22Rv1 (cell line): ENCODE measurements around the gene PIGX.

Experiments
- H3K27ac ChIP-seq: fragments of 450-650 bp; 2 replicates; pipeline ENCODE4 v1.5.1; 2017
- ZFX ChIP-seq: fragments of 450-650 bp; IDR thresholded peaks from 2 replicates; pipeline ENCODE4 v1.6.1; 2017; ENCODE audit warnings: antibody characterized with exemption, borderline replicate concordance
- TF ChIP-seq, protein P1 (sequence below): fragments of 450-650 bp; IDR thresholded peaks from 2 replicates; pipeline ENCODE4 v1.5.1; 2017; ENCODE audit warnings: mild to moderate bottlenecking

PIGX gene

DNA sequence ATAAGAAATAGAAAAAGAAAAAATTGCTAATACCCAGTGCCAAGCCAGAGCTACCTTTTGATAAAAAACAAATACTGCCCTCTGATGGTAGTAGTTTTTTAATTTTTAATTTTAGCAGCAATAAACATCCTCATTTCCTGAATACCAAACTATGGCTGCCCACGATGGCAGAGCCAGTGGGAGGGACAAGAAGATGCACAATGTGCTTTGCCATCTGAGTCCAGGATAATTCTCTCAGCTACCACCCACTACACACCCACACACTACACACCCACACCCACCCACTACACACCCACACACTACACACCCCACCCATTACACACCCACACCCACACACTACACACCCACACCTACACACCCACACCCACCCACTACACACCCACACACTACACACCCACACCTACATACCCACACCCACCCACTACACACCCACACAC is 18.0 kb upstream of the PIGX start:
- H3K27ac ChIP-seq, result no peak overlapping the region

DNA sequence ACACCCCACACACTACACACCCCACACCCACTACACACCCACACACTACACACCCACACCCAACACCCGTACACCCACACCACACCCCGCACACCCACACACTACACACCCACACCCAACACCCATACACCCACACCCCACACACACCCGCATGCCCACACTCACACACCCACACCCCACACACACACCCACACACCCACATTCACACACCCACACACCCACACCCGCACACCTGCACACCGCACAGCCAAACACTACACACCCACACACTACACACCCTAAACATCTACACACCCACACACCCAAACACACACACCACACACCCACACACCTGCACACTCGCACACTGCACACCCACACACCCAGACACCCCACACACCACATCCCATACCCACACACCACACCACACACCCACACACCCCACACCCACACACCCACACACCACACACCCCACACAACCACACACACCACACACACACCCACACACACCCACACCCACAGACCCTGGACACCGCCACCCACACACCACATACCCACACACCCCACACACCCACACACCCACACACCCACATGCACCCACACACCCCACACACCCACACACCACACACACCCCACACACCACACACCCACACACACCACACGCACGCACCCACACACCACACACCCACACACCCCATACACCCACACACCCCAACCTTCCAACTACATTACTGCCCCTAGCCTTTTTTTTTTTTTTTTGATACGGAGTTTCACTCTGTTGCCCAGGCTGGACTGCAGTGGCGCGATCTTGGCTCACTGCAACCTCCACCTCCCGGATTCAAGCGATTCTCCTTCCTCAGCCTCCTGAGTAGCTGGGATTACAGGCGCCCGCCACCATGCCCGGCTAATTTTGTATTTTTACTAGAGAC is 17.0 kb upstream of the PIGX start:
- H3K27ac ChIP-seq, result no peak overlapping the region
- TF ChIP-seq, protein P1, sequence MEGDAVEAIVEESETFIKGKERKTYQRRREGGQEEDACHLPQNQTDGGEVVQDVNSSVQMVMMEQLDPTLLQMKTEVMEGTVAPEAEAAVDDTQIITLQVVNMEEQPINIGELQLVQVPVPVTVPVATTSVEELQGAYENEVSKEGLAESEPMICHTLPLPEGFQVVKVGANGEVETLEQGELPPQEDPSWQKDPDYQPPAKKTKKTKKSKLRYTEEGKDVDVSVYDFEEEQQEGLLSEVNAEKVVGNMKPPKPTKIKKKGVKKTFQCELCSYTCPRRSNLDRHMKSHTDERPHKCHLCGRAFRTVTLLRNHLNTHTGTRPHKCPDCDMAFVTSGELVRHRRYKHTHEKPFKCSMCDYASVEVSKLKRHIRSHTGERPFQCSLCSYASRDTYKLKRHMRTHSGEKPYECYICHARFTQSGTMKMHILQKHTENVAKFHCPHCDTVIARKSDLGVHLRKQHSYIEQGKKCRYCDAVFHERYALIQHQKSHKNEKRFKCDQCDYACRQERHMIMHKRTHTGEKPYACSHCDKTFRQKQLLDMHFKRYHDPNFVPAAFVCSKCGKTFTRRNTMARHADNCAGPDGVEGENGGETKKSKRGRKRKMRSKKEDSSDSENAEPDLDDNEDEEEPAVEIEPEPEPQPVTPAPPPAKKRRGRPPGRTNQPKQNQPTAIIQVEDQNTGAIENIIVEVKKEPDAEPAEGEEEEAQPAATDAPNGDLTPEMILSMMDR, result no peak
- TF ChIP-seq ZFX, result no peak

More for the DNA sequence above, 18.0 kb upstream of the PIGX start:
- TF ChIP-seq ZFX, result no peak
- TF ChIP-seq, protein P1, result no peak; the same call in 1 of the 2 replicates

DNA sequence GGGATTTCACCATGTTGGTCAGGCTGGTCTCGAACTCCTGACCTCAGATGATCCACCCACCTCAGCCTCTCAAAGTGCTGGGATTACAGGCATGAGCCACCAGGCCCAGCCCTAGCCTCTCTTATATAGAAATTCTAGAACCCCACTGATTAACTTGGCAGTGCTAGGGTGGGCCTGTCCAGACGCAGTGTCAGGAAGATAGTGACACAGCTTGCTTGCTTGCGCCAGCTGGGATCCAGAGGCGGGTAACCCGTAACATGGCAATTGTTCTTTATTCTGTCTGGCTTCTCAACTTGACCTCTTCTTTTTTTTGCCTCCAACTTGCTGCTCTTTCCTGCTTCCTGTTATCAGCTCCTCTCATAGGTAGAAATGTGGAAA is 16.3 kb upstream of the PIGX start:
- TF ChIP-seq ZFX, result no peak
- TF ChIP-seq, protein P1, result no peak
- no peak overlapping the region for H3K27ac ChIP-seq

DNA sequence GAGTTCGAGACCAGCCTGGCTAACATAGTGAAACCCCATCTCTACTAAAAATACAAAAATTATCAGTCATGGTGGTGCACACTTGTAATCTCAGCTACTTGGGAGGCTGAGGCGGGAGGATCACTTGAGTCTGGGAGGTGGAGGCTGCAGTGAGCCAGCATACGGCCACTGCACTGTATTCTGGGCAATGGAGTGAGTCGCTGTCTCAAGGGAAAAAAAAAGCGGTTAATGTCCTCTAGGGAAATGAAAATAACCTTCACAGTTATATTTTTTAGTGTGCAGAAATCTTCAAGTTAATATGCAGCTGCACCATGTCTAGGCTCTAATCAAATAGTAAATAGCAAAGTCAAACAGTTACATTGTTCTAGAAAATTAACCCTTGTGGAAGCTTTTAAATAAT is 14.9 kb upstream of the PIGX start:
- H3K27ac ChIP-seq, result no peak overlapping the region
- TF ChIP-seq ZFX, result no peak
- TF ChIP-seq, protein P1, result no peak

DNA sequence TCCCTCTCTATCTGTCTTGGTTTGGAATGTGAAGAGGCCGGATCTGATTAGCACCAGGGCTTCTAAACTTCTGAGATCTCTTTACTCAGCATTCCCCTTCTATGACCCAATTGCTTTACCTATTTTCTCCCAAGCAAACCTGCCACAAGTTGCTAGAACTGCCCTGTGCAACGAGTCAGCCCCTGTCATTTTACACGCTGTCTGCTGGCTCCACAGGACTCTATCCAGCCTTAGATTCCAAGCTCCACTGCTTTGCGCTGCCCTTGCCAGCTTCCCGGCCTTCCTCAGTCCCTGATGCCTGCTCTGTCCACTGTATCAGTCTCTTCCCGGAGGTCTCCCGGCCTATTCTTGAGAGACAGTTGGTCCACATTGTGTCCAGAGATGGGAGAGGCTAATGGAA is 12.4 kb upstream of the PIGX start:
- no peak for TF ChIP-seq ZFX
- TF ChIP-seq, protein P1, result no peak
- no peak overlapping the region for H3K27ac ChIP-seq

DNA sequence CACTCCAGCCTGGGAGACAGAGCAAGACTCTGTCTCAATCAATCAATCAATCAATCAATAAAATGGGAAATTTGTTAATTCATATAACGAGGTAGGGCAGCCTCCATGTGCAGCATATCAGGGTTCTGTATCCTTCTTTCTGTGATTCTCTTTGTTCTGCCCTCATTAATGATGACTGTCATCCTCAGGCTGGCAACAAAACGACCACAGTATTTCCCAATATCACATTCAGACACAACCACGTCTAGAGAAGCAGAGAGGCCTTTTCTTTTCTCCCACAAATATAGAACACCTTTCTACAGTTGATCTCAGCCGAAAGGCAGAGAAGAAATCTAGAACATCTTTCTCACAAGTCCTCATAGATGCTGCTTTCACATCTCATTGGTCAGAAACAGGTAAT is 11.4 kb upstream of the PIGX start:
- H3K27ac ChIP-seq, result no peak overlapping the region
- TF ChIP-seq ZFX, result no peak
- TF ChIP-seq, protein P1, result no peak

DNA sequence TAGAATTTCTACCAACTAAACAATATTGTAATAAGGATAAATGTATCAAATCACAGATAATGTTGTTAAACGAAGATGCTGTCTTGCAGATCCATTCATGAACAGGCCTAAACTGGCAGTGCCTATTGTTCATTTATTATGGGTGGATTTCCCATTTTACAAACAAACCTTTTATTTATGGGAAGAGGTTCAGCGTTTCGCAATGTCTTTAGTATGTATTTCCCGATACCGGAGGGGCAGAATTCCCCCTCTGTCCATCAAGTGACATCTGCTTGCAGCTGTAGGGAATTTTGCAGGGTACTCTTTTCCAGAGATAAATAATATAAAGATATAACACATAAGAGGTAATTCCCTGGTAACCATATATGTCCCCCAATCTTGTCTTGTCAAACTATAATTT is 5.8 kb upstream of the PIGX start:
- no peak overlapping the region for H3K27ac ChIP-seq
- TF ChIP-seq, protein P1, result no peak
- no peak for TF ChIP-seq ZFX
